Keratinocyte (primary cell): ENCODE results near the gene KCNE4.

Experiments used
- EZH2 ChIP-seq: IDR thresholded peaks from one replicate; pipeline ENCODE4 v1.6.1; 2012; ENCODE audit warnings: inconsistent platforms, mild to moderate bottlenecking, low read length, moderate library complexity
- TF ChIP-seq, protein P1 (sequence below), 3 experiments: IDR thresholded peaks in 1 of 3; conservative IDR thresholded peaks in 1 of 3; optimal IDR thresholded peaks in 1 of 3; 2 replicates in 2 of 3; 3 replicates in 1 of 3; pipeline versions ENCODE3 to v1.5.1; 2011; ENCODE audit warnings: low read length in 3 of 3, mild to moderate bottlenecking in 3 of 3, moderate library complexity in 2 of 3, control low read depth in 1 of 3, inconsistent platforms in 1 of 3; ENCODE audit not compliant: insufficient read depth in 2 of 3; ENCODE audit errors: extremely low read depth in 1 of 3

DNA sequence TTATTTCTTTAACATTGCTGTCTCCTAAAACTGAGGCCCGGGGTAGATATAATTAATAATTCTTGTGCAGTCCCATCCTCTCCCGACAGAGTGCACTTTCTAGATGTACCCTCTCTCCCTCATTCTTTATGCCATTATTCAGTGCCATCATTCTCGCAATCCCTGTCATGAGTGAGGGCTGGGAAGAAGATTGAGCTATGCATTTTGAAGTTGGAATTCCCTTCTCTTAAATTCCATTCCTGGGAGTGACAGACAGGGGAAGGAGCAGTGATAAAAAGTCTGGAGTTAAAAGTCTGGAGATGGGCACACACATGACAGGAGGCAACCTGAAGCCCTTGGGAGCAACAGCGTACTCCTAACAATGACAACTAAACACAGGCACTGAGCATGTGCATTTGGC lies 2.6 kb upstream of the KCNE4 start:
- TF ChIP-seq, protein P1, sequence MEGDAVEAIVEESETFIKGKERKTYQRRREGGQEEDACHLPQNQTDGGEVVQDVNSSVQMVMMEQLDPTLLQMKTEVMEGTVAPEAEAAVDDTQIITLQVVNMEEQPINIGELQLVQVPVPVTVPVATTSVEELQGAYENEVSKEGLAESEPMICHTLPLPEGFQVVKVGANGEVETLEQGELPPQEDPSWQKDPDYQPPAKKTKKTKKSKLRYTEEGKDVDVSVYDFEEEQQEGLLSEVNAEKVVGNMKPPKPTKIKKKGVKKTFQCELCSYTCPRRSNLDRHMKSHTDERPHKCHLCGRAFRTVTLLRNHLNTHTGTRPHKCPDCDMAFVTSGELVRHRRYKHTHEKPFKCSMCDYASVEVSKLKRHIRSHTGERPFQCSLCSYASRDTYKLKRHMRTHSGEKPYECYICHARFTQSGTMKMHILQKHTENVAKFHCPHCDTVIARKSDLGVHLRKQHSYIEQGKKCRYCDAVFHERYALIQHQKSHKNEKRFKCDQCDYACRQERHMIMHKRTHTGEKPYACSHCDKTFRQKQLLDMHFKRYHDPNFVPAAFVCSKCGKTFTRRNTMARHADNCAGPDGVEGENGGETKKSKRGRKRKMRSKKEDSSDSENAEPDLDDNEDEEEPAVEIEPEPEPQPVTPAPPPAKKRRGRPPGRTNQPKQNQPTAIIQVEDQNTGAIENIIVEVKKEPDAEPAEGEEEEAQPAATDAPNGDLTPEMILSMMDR (optimal IDR thresholded peaks at IDR 0.05 in 1 of 3, IDR thresholded peaks at IDR 0.05 in 1 of 3, conservative IDR thresholded peaks at IDR 0.05 in 1 of 3; ENCODE audit: extremely low read depth in 1 of 3, insufficient read depth in 2 of 3, low read length in 3 of 3), result no peak
- TF ChIP-seq EZH2, result no peak
